ENCODE data around the gene ABCA12. TPM values are rescaled to one million over a fixed set of nuclear protein-coding genes. Genes with fewer than 3 reads are reported as not detected.
"Not testable (repeated sequence)": the region's sequence is repeated elsewhere in the genome, so short reads cannot be mapped to it uniquely, and the experiment has no call there.

The ABCA12 gene
- total and polyA plus RNA-seq, 7 experiments from 2014 or later: not detected

- H3K27me3 Mint-ChIP-seq; H3K27ac ChIP-seq (ENCODE audit: low read depth, low read length); H3K27ac Mint-ChIP-seq; DNase-seq; H3K36me3 Mint-ChIP-seq; H3K4me3 Mint-ChIP-seq; H3K4me3 ChIP-seq (ENCODE audit: low read length); H3K36me3 ChIP-seq (ENCODE audit: control insufficient read depth in 2 of 3, insufficient read depth in 3 of 3, low read length in 3 of 3); H3K27me3 ChIP-seq (ENCODE audit: control insufficient read depth in 2 of 2, insufficient read depth in 2 of 2, low read length in 2 of 2); ATAC-seq; H3K4me1 ChIP-seq (ENCODE audit: control insufficient read depth in 2 of 2, insufficient read depth in 2 of 2, low read length in 2 of 2); H3K9me3 Mint-ChIP-seq; H3K9me3 ChIP-seq (ENCODE audit: control insufficient read depth in 2 of 3, low read length in 3 of 3); POLR2A ChIA-PET; CTCF ChIA-PET; intact Hi-C loops (cut with micrococcal nuclease): not testable (repeated sequence)
- peaks cover 0 to 19% (median 10%) of the 10 kb centered on the region in 7 donors for H3K4me1 Mint-ChIP-seq
These were observed 28.1 kb upstream of the ABCA12 start for GRCh38 chr2:215166505-215166904.

GRCh38 chr2:215163319-215163718 is 24.9 kb upstream of the ABCA12 start:
- H3K9me3 Mint-ChIP-seq: peaks cover 4 to 14% (median 6%) of the 10 kb centered on the region in 11 donors
- H3K4me3 ChIP-seq (ENCODE audit: low read length); H3K4me1 ChIP-seq (ENCODE audit: control insufficient read depth in 2 of 2, insufficient read depth in 2 of 2, low read length in 2 of 2); DNase-seq; H3K27ac ChIP-seq (ENCODE audit: low read depth, low read length); ATAC-seq; CTCF ChIA-PET; H3K9me3 ChIP-seq (ENCODE audit: control insufficient read depth in 2 of 3, low read length in 3 of 3); H3K4me1 Mint-ChIP-seq; intact Hi-C loops (cut with micrococcal nuclease); POLR2A ChIA-PET; H3K36me3 ChIP-seq (ENCODE audit: control insufficient read depth in 2 of 3, insufficient read depth in 3 of 3, low read length in 3 of 3); H3K27me3 ChIP-seq (ENCODE audit: control insufficient read depth in 2 of 2, insufficient read depth in 2 of 2, low read length in 2 of 2); H3K4me3 Mint-ChIP-seq; H3K27ac Mint-ChIP-seq: not testable (repeated sequence)
- H3K36me3 Mint-ChIP-seq: peaks cover 0 to 10% (median 0%) of the 10 kb centered on the region in 5 donors
- peaks cover 0 to 10% (median 4%) of the 10 kb centered on the region in 5 donors for H3K27me3 Mint-ChIP-seq

GRCh38 chr2:215161301-215161829 is 22.9 kb upstream of the ABCA12 start:
- peaks cover 4 to 14% (median 6%) of the 10 kb centered on the region in 11 donors for H3K9me3 Mint-ChIP-seq
- Histone ChIP-seq H3K36me3 (ENCODE audit: control insufficient read depth in 2 of 3, insufficient read depth in 3 of 3, low read length in 3 of 3) (no peaks in the 10 kb centered on the region), H3K27ac (ENCODE audit: low read depth, low read length) (no peak overlapping the region), H3K4me1 (ENCODE audit: control insufficient read depth in 2 of 2, insufficient read depth in 2 of 2, low read length in 2 of 2) (no peaks in the 10 kb centered on the region), H3K27me3 (ENCODE audit: control insufficient read depth in 2 of 2, insufficient read depth in 2 of 2, low read length in 2 of 2) (no peaks in the 10 kb centered on the region), H3K9me3 (ENCODE audit: control insufficient read depth in 2 of 3, low read length in 3 of 3) (no peaks in the 10 kb centered on the region), H3K4me3 (ENCODE audit: low read length) (no peak overlapping the region)
- H3K4me3 Mint-ChIP-seq: no peak overlapping the region
- intact Hi-C loops (cut with micrococcal nuclease): no loop called here
- H3K36me3 Mint-ChIP-seq: peaks cover 0 to 10% (median 0%) of the 10 kb centered on the region in 5 donors
- POLR2A ChIA-PET: no interaction called here
- DNase-seq (no peak), ATAC-seq (no peak)
- H3K4me1 Mint-ChIP-seq: no peaks in the 10 kb centered on the region
- CTCF ChIA-PET: no interaction called here
- peaks cover 0 to 21% (median 5%) of the 10 kb centered on the region in 5 donors for H3K27me3 Mint-ChIP-seq
- H3K27ac Mint-ChIP-seq: no peak overlapping the region

GRCh38 chr2:215160081-215160480 is 21.7 kb upstream of the ABCA12 start:
- Histone ChIP-seq H3K9me3 (ENCODE audit: control insufficient read depth in 2 of 3, low read length in 3 of 3) (no peaks in the 10 kb centered on the region), H3K36me3 (ENCODE audit: control insufficient read depth in 2 of 3, insufficient read depth in 3 of 3, low read length in 3 of 3) (no peaks in the 10 kb centered on the region), H3K4me3 (ENCODE audit: low read length) (no peak overlapping the region), H3K27me3 (ENCODE audit: control insufficient read depth in 2 of 2, insufficient read depth in 2 of 2, low read length in 2 of 2) (no peaks in the 10 kb centered on the region), H3K27ac (ENCODE audit: low read depth, low read length) (no peak overlapping the region), H3K4me1 (ENCODE audit: control insufficient read depth in 2 of 2, insufficient read depth in 2 of 2, low read length in 2 of 2) (no peaks in the 10 kb centered on the region)
- H3K4me3 Mint-ChIP-seq: no peak overlapping the region
- H3K9me3 Mint-ChIP-seq: peaks cover 4 to 12% (median 5%) of the 10 kb centered on the region in 11 donors
- ChIA-PET POLR2A (no interaction called here), CTCF (no interaction called here)
- H3K27ac Mint-ChIP-seq: no peak overlapping the region
- H3K27me3 Mint-ChIP-seq: peaks cover 0 to 21% (median 5%) of the 10 kb centered on the region in 5 donors
- DNase-seq (no peak), ATAC-seq (no peak)
- no peaks in the 10 kb centered on the region for H3K4me1 Mint-ChIP-seq
- peaks cover 0 to 10% (median 0%) of the 10 kb centered on the region in 5 donors for H3K36me3 Mint-ChIP-seq
- intact Hi-C loops (cut with micrococcal nuclease): no loop called here

- peaks cover 0 to 5% (median 0%) of the 10 kb centered on the region in 5 donors for H3K36me3 Mint-ChIP-seq
- H3K27me3 ChIP-seq (ENCODE audit: control insufficient read depth in 2 of 2, insufficient read depth in 2 of 2, low read length in 2 of 2): no peaks in the 10 kb centered on the region
- H3K36me3 ChIP-seq (ENCODE audit: control insufficient read depth in 2 of 3, insufficient read depth in 3 of 3, low read length in 3 of 3): no peaks in the 10 kb centered on the region
- H3K27me3 Mint-ChIP-seq: peaks cover 0 to 21% (median 5%) of the 10 kb centered on the region in 5 donors
- no peak overlapping the region for H3K27ac Mint-ChIP-seq
- ChIA-PET CTCF (no interaction called here), POLR2A (no interaction called here)
- H3K9me3 Mint-ChIP-seq: peaks cover 0 to 5% (median 0%) of the 10 kb centered on the region in 11 donors
- intact Hi-C loops (cut with micrococcal nuclease): no loop called here
- no peak overlapping the region for H3K4me3 ChIP-seq (ENCODE audit: low read length)
- no peaks in the 10 kb centered on the region for H3K4me1 Mint-ChIP-seq
- no peaks in the 10 kb centered on the region for H3K4me1 ChIP-seq (ENCODE audit: control insufficient read depth in 2 of 2, insufficient read depth in 2 of 2, low read length in 2 of 2)
- H3K4me3 Mint-ChIP-seq: no peak overlapping the region
- DNase-seq (no peak), ATAC-seq (no peak)
- H3K9me3 ChIP-seq (ENCODE audit: control insufficient read depth in 2 of 3, low read length in 3 of 3): no peaks in the 10 kb centered on the region
- no peak overlapping the region for H3K27ac ChIP-seq (ENCODE audit: low read depth, low read length)
These were observed 18.0 kb upstream of the ABCA12 start for GRCh38 chr2:215156453-215156852.

- DNase-seq (no peak), ATAC-seq (no peak)
- intact Hi-C loops (cut with micrococcal nuclease): no loop called here
- CTCF ChIA-PET: no interaction called here
- H3K4me3 Mint-ChIP-seq: no peak overlapping the region
- peaks cover 0 to 12% (median 0%) of the 10 kb centered on the region in 5 donors for H3K27me3 Mint-ChIP-seq
- H3K36me3 ChIP-seq (ENCODE audit: control insufficient read depth in 2 of 3, insufficient read depth in 3 of 3, low read length in 3 of 3): no peaks in the 10 kb centered on the region
- POLR2A ChIA-PET: no interaction called here
- no peaks in the 10 kb centered on the region for H3K9me3 ChIP-seq (ENCODE audit: control insufficient read depth in 2 of 3, low read length in 3 of 3)
- H3K9me3 Mint-ChIP-seq: peaks cover 0 to 5% (median 0%) of the 10 kb centered on the region in 11 donors
- no peak overlapping the region for H3K27ac Mint-ChIP-seq
- no peaks in the 10 kb centered on the region for H3K36me3 Mint-ChIP-seq
- no peak overlapping the region for H3K27ac ChIP-seq (ENCODE audit: low read depth, low read length)
- H3K4me1 Mint-ChIP-seq: no peaks in the 10 kb centered on the region
- H3K27me3 ChIP-seq (ENCODE audit: control insufficient read depth in 2 of 2, insufficient read depth in 2 of 2, low read length in 2 of 2): no peaks in the 10 kb centered on the region
- no peaks in the 10 kb centered on the region for H3K4me1 ChIP-seq (ENCODE audit: control insufficient read depth in 2 of 2, insufficient read depth in 2 of 2, low read length in 2 of 2)
- H3K4me3 ChIP-seq (ENCODE audit: low read length): no peak overlapping the region
These were observed 11.5 kb upstream of the ABCA12 start for GRCh38 chr2:215149894-215150293.

- ChIA-PET POLR2A (no interaction called here), CTCF (no interaction called here)
- H3K27ac Mint-ChIP-seq: no peak overlapping the region
- peaks cover 0 to 9% (median 0%) of the 10 kb centered on the region in 5 donors for H3K27me3 Mint-ChIP-seq
- H3K36me3 Mint-ChIP-seq: no peaks in the 10 kb centered on the region
- H3K9me3 Mint-ChIP-seq: peaks cover 0 to 5% (median 0%) of the 10 kb centered on the region in 11 donors
- H3K4me3 Mint-ChIP-seq: no peak overlapping the region
- no peak overlapping the region for H3K4me3 ChIP-seq (ENCODE audit: low read length)
- no peak for ATAC-seq
- H3K4me1 ChIP-seq (ENCODE audit: control insufficient read depth in 2 of 2, insufficient read depth in 2 of 2, low read length in 2 of 2): no peaks in the 10 kb centered on the region
- H3K27me3 ChIP-seq (ENCODE audit: control insufficient read depth in 2 of 2, insufficient read depth in 2 of 2, low read length in 2 of 2): no peaks in the 10 kb centered on the region
- intact Hi-C loops (cut with micrococcal nuclease): no loop called here
- no peaks in the 10 kb centered on the region for H3K4me1 Mint-ChIP-seq
- DNase-seq: no peak
- no peaks in the 10 kb centered on the region for H3K36me3 ChIP-seq (ENCODE audit: control insufficient read depth in 2 of 3, insufficient read depth in 3 of 3, low read length in 3 of 3)
- no peaks in the 10 kb centered on the region for H3K9me3 ChIP-seq (ENCODE audit: control insufficient read depth in 2 of 3, low read length in 3 of 3)
- no peak overlapping the region for H3K27ac ChIP-seq (ENCODE audit: low read depth, low read length)
These were observed 11.1 kb upstream of the ABCA12 start for GRCh38 chr2:215149486-215149885.

All from naive thymus-derived CD4-positive, alpha-beta T cell (primary cell).